Lung (tissue), 12 donors: ENCODE measurements around the gene SMYD1. TPM values are rescaled to one million over a fixed set of nuclear protein-coding genes. Genes with fewer than 3 reads are reported as not detected.

Experiments used
- ATAC-seq: fragments of 200-7000 bp; cut with Tn5 transposase; one replicate; pipeline ENCODE4 v1.9.1; 2020; ENCODE audit warnings: moderate number of reproducible peaks; ENCODE audit not compliant: insufficient read depth, low FRiP score
- DNase-seq, 3 donors: peaks; one replicate each; pipeline ENCODE4 v3.0.0-alpha.2; 2013 to 2017
- H3K27ac ChIP-seq, 2 donors: one replicate each; pipeline ENCODE4 v1.5.1; 2013; ENCODE audit warnings: mild to moderate bottlenecking in 2 of 2, moderate library complexity in 2 of 2, control low read depth in 1 of 2, inconsistent platforms in 1 of 2, low read depth in 1 of 2, low read length in 1 of 2
- H3K27me3 ChIP-seq, 3 donors: one replicate each; pipeline ENCODE4 v1.5.1; 2013; ENCODE audit warnings: low read length in 2 of 3; ENCODE audit not compliant: control insufficient read depth in 3 of 3, insufficient read depth in 3 of 3
- H3K36me3 ChIP-seq, 4 donors: one replicate each; pipeline ENCODE4 v1.5.1; 2013; ENCODE audit warnings: low read length in 4 of 4, mild to moderate bottlenecking in 1 of 4, moderate library complexity in 1 of 4; ENCODE audit not compliant: control insufficient read depth in 4 of 4, insufficient read depth in 4 of 4
- H3K4me1 ChIP-seq, 5 donors: one replicate each; pipeline ENCODE4 v1.5.1; 2013; ENCODE audit warnings: low read length in 5 of 5, mild to moderate bottlenecking in 2 of 5, moderate library complexity in 1 of 5; ENCODE audit not compliant: control insufficient read depth in 5 of 5, insufficient read depth in 5 of 5
- H3K4me3 ChIP-seq: one replicate; pipeline ENCODE4 v1.5.1; 2013; ENCODE audit warnings: mild to moderate bottlenecking, control low read depth, moderate library complexity
- H3K9ac ChIP-seq, 2 donors: one replicate each; pipeline ENCODE4 v1.5.1; 2013; ENCODE audit warnings: low read length in 2 of 2, control low read depth in 1 of 2; ENCODE audit not compliant: insufficient read depth in 1 of 2
- H3K9me3 ChIP-seq, 4 donors: one replicate each; pipeline ENCODE4 v1.5.1; 2013; ENCODE audit warnings: low read length in 3 of 4, mild to moderate bottlenecking in 1 of 4, moderate library complexity in 1 of 4; ENCODE audit not compliant: control insufficient read depth in 4 of 4, insufficient read depth in 3 of 4
- CTCF ChIP-seq: IDR thresholded peaks from 2 replicates; pipeline ENCODE4 v1.5.1; 2012; ENCODE audit warnings: mild to moderate bottlenecking; ENCODE audit errors: control extremely low read depth, extremely low read depth
- WGBS, 2 donors: extraction: QIAGEN DNeasy Blood & Tissue Kit; methylation state at CpG; one replicate each; pipeline ENCODE4 v1.1.7; 2013; 5-methylcytosine and 5-hydroxymethylcytosine counted together
- polyA plus RNA-seq, 2 donors: library from polyadenylated mRNA; stranded (reverse); fragments of 200-250 nt; gene quantifications; one replicate each; pipeline ENCODE4 v1.2.1, GENCODE V29; 2013
- total RNA-seq, 2 donors: library from RNA; depleted of rRNA in 1 of 2; stranded (reverse); fragments of >200 nt in 1 of 2; gene quantifications; one replicate each; pipeline ENCODE4 v1.2.1, GENCODE V29; 2014 to 2021
- donor health status: control.
- donor health status: control.
- donor health status: Bipolar disorder and iron deficiency.
- donor health status: healthy.
- donor health status: DM: yes; HTN: yes; CAD: no.

The SMYD1 gene
- total and polyA plus RNA-seq, 4 donors: 0.20 TPM; not detected in 3

- 68 to 80% methylated on average over 5 of the region's 5 CpGs for WGBS, 2 donors
- ATAC-seq: no peak
These were observed 55.7 kb downstream of the SMYD1 start for GRCh38 chr2:88123164-88123974.

GRCh38 chr2:88123975-88124917 is 56.6 kb downstream of the SMYD1 start:
- TF ChIP-seq CTCF: no peak
- DNase-seq: no peak
- H3K4me3 ChIP-seq: no peak overlapping the region
- H3K36me3 ChIP-seq: no peaks in the 10 kb centered on the region
- no peak overlapping the region for H3K9ac ChIP-seq
- no peak for ATAC-seq
- H3K9me3 ChIP-seq: peaks cover 0 to 5% (median 0%) of the 10 kb centered on the region in 4 donors
- WGBS, 2 donors: 88 to 96% methylated on average over 9 of the region's 9 CpGs
- peaks cover 0 to 1% (median 0%) of the 10 kb centered on the region in 5 donors for H3K4me1 ChIP-seq
- no peak overlapping the region for H3K27ac ChIP-seq
- H3K27me3 ChIP-seq: peaks cover 0 to 5% (median 3%) of the 10 kb centered on the region in 3 donors

More at GRCh38 chr2:88123164-88123974, 55.7 kb downstream of the SMYD1 start:
- H3K4me1 ChIP-seq: peaks cover 0 to 1% (median 0%) of the 10 kb centered on the region in 5 donors
- H3K9ac ChIP-seq: no peak overlapping the region
- H3K9me3 ChIP-seq: peaks cover 0 to 5% (median 0%) of the 10 kb centered on the region in 4 donors
- no peaks in the 10 kb centered on the region for H3K36me3 ChIP-seq
- no peak overlapping the region for H3K27ac ChIP-seq
- no peak for TF ChIP-seq CTCF
- peaks cover 0 to 5% (median 3%) of the 10 kb centered on the region in 3 donors for H3K27me3 ChIP-seq
- H3K4me3 ChIP-seq: no peak overlapping the region
- no peak for DNase-seq

GRCh38 chr2:88125344-88125923 is 57.8 kb downstream of the SMYD1 start:
- Histone ChIP-seq H3K27me3 (peaks cover 0 to 5% (median 3%) of the 10 kb centered on the region in 3 donors), H3K9ac (no peak overlapping the region), H3K27ac (no peak overlapping the region), H3K4me3 (no peak overlapping the region), H3K4me1 (peaks cover 0 to 1% (median 0%) of the 10 kb centered on the region in 5 donors), H3K36me3 (no peaks in the 10 kb centered on the region), H3K9me3 (peaks cover 0 to 5% (median 0%) of the 10 kb centered on the region in 4 donors)
- DNase-seq (no peak), ATAC-seq (no peak)
- 75 to 79% methylated on average over 3 of the region's 3 CpGs for WGBS, 2 donors
- no peak for TF ChIP-seq CTCF
